GM18870 (cell line): ENCODE measurements around the gene SEMA4G.
"Not testable (repeated sequence)": the region's sequence is repeated elsewhere in the genome, so short reads cannot be mapped to it uniquely, and the experiment has no call there.

Experiments used
- ATAC-seq: cut with Tn5 transposase; IDR thresholded peaks from one replicate; pipeline ENCODE4 v1.9.1; 2021; ENCODE audit warnings: moderate library complexity; ENCODE audit not compliant: unreplicated experiment

SEMA4G gene

GRCh38 chr10:100970076-100970913 lies 991 bp downstream of the SEMA4G start:
- ATAC-seq: no peak

GRCh38 chr10:100970914-100971811 lies 1.9 kb downstream of the SEMA4G start:
- no peak for ATAC-seq

- no peak for ATAC-seq
These were observed 3.0 kb downstream of the SEMA4G start for GRCh38 chr10:100972115-100972903.

DNA sequence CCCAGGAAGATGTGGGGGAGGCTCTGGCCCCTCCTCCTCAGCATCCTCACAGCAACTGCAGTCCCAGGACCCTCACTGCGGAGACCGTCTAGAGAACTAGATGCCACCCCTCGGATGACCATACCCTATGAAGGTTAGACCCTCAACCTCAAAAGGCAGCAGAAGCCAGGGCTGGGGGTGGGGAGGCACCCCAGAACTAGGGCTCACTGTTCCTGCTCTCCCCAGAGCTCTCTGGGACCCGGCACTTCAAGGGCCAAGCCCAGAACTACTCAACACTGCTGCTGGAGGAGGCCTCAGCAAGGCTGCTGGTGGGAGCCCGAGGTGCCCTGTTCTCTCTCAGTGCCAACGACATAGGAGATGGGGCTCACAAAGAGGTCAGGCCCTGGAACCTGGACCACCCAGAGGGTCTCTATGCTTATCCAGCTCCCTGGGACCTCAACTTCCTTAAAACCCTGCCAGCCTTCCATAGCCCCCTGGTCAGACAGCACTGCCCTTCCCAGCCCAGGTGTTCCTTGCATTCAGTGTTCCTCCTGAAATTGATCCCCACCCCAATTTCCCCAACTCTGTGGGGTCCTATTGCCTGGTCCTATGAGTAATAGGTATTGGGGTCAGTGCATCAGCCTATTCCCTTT lies 3.7 kb downstream of the SEMA4G start:
- ATAC-seq: no peak

DNA sequence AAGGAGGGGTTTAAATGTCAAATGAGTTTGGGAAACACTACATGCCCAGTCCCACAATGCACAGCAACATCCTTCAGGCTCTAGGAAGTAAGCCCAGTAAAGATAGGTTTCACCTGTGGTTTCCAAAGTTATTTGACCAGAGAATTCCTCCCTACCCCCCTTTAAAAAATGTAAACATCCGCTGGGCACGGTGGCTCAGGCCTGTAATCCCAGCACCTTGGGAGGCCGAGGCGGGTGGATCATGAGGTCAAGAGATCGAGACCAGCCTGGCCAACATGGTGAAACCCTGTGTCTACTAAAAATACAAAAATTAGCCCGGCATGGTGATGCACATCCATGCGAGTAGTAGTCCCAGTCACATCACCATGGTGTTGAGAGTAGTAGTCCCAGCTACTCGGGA lies 6.1 kb downstream of the SEMA4G start:
- not testable (repeated sequence) for ATAC-seq

DNA sequence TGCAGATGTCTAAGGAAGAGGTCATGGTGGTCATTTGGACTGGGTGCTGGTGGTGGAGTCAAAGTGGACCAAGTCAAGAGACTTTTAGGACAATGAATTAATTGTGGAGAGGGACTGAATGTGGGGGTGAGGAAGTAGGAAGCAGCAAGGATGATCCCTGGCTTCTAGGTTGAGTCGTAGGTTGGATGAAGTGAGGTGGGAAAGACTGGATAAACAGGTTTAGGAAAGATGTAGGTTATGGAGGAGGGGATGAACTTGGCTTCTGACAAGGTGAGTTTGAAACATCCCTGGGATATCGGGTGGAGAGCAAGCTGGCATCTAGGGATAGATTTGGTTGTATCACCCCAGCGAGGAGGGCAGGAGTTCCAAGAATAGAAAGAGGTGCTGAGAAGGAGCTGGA lies 7.6 kb downstream of the SEMA4G start:
- ATAC-seq: no peak

DNA sequence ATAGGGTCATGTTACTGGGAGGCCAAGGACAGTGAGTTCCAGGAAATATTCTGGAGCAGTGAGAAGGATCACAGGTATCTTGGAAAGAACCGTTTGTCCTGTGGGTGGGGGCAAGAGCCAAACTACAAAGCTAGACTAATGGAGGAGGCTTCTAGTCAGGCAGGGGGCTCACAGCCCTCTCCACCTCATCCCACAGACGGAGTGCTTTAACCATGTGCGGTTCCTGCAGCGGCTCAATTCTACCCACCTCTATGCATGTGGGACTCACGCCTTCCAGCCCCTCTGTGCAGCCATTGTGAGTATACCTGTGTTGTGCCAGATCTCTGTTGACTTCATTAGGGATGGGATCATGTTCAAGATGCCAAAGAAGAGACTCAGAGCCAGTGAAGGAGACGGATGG lies 8.1 kb downstream of the SEMA4G start:
- no peak for ATAC-seq

DNA sequence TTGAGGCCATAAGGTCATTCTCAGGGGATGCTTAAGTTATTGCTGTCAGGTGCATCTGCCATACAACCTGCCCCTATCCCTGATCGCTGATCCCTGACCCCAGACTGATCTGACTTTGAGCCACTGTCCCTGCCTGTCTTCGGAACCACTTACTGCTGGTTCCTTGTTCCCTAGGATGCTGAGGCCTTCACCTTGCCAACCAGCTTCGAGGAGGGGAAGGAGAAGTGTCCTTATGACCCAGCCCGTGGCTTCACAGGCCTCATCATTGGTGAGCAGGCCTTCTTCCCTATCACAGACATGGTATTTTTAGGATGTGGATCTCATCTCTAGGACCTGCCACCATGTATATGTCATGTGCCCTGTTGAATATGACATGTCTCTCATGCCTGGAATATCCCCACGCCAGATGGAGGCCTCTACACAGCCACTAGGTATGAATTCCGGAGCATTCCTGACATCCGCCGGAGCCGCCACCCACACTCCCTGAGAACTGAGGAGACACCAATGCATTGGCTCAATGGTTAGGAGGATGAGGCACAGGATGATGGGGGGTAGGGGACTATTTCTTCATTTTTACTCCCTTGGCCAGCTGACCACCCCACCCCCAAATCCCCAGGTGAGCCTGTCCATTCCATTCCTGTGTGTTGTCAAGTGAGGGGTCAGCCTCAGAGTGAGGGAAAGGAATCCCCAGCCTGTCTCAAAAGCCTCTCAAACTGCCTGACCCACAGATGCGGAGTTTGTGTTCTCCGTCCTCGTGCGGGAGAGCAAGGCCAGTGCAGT lies 9.0 kb downstream of the SEMA4G start:
- no peak for ATAC-seq

DNA sequence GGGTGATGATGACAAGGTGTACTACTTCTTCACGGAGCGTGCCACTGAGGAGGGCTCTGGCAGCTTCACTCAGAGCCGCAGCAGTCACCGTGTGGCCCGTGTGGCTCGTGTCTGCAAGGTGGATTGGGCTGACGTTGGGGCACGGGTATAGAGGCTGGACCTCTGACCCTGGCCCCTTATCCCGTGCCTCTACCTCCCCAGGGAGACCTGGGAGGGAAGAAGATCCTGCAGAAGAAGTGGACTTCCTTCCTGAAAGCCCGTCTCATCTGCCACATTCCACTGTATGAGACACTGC lies 9.5 kb downstream of the SEMA4G start:
- no peak for ATAC-seq

GRCh38 chr10:100979791-100980272 lies 10.5 kb downstream of the SEMA4G start:
- no peak for ATAC-seq

DNA sequence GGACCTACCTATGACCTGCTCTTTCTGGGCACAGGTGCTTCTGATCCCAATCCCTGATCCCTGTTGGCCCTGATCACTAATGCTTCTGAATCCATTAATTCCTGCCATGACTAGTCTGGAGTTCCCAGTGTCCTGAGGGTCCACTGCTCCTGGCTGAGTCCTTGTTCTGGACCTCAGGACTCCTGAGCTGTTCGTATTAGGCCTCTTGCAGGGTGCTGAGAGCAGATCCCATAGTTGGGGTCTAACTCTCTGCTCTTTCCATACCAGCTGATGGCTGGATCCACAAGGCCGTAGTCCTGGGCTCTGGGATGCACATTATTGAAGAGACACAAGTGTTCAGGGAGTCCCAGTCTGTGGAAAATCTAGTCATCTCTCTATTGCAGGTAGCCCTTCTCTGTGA lies 11.0 kb downstream of the SEMA4G start:
- ATAC-seq: no peak

DNA sequence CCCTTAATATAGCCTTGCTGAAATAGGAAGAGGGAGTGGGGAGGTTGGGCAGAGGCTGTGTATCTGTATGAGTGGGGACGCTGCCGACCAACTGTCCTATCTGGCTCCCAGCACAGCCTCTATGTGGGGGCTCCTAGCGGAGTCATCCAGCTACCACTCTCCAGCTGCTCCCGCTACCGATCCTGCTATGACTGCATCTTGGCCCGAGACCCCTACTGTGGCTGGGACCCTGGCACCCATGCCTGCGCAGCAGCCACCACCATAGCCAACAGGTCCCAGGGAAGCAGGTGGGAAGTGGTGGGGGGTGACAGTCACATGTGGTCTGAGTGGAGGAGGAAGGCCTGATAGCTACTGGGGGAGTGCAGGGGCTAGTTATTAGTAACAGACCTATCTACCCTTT lies 11.4 kb downstream of the SEMA4G start:
- no peak for ATAC-seq

GRCh38 chr10:100981178-100981772 lies 12.0 kb downstream of the SEMA4G start:
- no peak for ATAC-seq

GRCh38 chr10:100982916-100983830 lies 13.9 kb downstream of the SEMA4G start:
- ATAC-seq: no peak

DNA sequence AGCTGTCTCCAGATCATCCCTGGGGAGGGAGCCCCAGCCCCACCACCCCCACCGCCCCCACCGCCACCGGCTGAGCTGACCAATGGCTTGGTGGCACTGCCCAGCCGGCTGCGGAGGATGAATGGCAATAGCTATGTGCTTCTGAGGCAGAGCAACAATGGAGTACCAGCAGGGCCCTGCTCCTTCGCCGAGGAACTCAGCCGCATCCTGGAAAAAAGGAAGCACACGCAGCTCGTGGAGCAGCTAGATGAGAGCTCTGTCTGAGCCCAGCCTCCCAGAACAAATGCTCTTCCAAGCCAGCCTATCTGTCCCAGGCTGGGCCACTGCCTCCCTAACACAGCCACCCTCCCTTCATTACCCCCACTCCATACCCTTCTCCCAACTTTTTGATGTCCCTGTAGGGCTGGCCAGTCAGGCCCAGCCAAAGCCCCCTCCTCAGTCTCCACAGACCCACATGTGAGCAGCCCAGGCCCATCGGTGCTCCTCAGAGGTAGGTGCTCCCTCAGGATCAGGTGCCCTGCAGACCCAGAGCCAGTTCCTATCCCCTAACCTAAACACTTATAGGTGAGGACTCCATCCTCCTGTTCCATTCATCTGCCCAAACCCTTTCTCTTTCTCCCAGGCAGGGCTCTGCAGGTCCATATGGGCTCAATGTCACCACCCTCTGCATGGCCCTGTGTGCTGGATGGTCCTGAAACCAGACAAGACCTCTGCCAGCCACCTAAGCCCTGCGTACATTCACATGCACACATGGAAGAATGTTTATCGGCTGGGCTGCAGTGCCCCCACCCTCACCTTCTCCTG lies 14.8 kb downstream of the SEMA4G start:
- no peak for ATAC-seq

DNA sequence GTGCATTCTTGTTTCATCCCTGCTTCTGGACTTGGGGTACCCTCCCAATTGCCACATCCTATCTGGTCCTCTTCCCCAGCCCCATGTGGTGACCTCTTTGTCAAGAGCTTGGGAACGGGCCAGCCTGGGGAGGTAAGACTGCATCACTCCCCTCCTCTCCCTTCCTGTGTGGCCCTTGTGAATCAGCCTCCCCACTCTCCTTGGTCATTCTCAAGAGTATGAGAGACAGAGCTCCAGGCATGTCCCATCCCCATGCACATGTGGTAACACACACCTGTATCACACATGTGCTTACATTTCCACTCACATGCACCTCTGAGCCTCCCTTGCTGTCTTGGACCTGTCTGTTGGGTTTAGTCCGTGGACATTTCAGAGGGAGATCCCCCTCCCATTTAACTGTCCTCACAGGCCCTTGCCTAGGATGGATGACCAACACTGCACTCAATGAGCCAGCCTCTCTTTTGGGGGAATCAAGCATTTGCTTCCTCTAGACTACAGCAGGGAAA lies 15.4 kb downstream of the SEMA4G start:
- ATAC-seq: no peak

DNA sequence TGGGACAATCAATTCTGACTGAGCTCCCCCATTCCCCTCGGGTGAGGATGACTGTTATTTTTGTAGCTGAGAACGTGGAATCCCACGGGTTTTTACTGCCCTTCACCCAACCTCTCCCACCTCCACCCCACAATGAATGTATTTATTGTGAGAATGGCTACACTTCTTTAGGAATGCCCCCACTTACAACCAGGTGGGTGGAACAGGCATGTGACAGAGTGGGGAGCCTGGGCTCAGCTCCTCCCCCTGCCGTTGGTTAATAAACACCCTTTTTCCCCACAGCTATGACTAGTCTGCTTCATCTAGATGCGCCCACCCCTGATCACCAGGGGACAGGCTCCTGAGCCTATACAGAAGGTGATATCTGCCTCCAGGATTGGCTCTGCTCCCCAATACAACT lies 16.0 kb downstream of the SEMA4G start:
- no peak for ATAC-seq

DNA sequence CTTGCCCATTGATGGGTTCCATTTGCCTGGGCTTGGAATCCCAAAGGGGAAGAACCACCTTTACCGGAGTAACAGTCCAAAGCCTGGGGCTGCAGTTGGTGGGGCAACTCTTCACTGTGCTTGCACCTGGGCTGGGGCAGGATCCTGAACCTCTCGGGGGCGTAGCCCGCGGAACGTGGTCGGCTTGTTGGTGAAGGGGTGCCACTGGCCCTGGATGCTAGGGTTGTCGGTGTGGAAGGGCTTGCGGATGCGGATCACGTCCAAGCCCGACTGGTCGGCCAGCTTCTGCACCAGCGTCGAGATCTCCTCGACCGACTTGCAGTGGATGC lies 17.3 kb downstream of the SEMA4G start:
- ATAC-seq: no peak
